Activated T-helper 1 cell treated with Interleukin-2 at 50 U/mL for 16 hours (primary cell): ENCODE measurements around the gene GBP7.

Experiments used
- DNase-seq: peaks from one replicate; pipeline ENCODE4 v3.0.0-alpha.2; 2020; ENCODE audit warnings: low read depth

GBP7 gene

DNA sequence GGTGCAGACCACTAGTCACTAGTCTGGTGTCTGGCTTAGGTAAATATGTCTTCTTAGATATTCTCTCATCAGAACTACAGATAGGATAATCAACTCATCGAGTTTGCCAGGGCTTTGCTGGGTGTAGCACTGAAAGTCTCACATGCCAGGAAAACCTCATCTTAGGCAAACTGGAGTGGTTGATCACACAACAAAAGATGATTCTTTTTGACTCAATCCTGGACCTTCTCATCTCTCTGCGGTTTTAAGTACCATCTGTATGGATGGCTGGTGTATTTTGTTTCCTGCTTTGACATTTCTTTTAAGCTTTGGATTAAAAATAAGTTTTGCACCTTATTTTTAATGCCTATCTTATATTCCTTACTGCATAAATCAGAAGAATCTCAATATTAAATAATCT is 61.1 kb downstream of the GBP7 start:
- DNase-seq, result no peak

DNA sequence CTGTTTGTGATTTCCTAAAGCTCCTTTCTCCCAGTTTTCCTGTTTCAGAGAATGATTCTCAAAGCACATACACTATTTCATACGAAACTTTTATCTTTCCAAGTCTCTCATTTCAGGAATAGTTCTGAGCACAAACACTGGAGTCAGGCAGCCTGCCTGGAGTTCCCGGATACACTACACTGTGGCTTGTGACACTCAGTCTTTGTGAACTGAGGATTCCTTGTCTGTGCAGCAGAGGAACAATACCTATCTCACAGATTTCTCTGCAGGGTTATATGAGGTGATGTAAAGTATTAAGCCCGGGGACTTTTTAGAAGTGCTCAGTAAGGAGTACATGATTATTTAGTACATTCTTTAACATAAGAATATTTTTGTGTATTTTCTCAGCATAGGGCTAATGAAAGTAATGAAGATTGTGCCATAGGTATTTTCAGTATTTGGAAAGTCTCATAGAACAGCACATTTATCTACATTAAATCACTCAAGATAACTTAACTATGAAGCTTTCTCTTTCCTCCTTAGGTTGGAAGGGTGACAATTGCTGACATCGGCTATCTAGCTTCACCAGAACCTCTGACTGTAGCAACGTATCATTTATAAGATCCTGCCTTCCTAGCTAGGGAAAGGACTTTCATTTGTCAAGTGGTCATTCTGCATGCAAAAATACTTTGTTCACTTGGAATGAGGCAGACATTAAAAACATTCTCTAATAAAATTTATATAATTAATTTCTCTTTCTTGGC is 62.8 kb downstream of the GBP7 start:
- DNase-seq, result no peak

DNA sequence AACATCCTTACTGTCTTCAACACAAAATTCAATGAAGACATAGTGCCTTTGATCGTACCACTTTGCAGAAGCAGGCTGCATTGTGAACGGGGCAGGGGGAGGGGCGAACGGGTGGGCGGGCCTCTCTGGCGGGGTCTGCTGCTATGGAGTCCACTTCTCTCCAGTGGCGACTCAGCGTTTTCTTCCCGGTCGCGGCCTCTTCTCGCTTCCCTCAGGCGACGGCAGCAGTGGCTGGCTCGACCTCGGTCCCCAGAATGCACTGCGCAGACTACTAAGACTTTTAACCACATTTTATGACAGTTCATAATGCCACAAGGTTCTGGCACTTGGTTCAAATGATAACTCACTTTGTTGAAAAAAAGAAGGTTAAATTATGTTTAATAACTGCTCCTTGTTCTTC is 71.1 kb downstream of the GBP7 start:
- DNase-seq, result no peak

DNA sequence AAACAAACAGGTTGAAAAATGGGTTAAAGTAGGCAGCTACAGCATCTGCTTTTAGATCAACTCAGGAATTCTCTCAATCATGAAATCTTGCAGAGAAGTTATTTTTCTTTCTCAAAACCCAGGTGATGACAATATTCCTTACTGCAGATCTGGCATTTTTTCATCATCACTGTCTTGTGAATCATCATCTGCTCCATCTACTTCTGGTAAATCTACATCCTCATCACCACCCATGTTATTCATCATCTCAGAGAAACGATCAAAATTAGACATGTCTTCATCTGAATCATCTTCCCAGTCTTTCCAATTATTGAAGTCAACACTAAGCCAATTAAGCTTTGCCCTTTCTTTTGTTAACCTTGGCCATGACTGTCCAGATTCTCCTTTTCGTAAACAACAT is 71.7 kb downstream of the GBP7 start:
- DNase-seq, result no peak

DNA sequence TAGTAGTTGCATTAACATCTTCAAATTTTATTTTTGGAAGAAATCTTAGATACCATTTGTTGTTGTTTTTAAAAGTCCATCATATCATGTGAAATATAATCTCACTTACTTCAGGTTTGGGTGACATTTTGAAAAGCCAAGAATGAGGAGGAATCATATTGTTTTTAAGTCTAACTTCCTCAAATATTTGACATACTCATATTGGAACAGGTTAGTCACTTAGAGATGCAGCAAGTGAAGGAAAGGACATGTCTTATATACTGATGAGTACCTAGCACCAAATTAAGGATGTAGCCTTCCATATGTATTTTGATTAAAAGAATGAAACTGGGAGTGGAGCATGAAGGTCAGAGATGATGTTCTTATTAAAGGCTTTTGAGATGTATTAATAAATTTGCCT is 73.8 kb downstream of the GBP7 start:
- no peak for DNase-seq

DNA sequence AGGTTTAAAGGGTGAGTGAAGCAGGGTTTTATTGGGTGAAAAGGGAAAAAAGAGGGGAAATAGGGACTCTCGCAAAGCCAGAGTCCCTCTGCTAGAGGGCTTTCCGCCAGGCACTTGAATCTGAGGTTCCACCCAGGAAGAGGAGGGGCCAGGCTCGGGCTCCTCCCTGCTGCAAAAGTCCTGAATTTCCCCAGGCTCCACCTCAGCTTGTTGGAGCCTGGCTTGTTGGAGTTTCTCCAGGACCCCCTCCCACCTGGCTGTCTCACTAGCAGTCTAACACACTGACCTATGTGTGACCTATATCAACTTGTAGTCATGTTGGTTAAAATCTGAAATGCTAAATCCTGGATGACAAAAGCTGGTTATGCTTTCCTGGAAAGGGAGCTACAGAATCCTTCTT is 75.4 kb downstream of the GBP7 start:
- no peak for DNase-seq

DNA sequence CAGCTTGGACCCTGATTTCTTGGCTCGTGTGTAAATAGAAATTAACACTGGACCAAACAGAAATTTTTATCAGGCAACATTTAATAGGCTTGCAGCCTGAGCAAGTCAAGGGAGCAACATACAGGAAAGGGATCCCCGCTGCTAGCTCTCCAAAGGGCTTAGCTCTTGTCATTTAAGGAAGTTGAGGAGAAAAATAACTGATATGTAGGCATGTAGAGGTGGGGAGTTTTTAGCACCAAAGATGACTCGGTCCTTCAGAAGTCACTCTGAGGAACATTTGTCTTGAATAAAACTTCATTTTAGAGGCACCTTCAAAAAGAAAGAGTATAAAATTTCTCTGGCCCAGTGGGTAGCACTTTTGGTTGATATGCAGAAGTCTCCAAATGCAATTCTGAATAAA is 76.9 kb downstream of the GBP7 start:
- DNase-seq, result no peak

DNA sequence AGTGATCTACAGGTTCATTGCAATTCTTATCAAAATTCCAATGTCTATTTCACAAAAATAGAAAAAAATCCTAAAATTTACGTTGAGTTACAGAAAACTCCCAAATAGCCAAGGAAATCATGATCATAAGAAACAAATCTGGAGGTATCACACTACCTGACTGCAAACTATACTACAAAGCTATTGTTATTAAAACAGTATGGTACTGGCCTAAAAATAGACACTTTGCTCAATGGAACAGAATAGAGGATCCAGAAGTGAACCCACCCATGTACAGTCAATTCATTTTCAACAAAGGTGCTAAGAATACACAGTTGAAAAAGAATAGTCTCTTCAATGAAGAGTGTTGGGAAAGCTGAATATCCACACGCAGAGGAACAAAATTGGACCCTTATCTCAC is 80.1 kb downstream of the GBP7 start:
- no peak for DNase-seq

DNA sequence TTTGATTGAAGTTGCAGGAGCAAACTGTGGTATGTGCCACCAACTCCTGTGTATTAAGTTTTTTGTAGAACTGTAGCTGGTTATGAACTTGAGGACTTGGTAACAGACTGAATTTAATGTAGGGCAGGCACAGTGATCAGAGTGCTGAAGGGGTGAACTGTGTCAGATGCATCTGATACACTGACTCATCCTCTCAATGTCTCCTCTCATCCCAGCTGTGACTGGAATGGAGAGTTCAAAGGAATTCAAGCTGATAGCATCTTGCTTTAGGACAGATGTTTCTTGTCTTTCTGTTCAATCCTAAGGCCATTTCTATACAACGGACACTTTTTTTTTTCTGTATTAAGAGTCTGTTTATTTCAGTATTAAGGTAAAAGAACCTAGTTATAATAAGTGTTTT is 85.8 kb downstream of the GBP7 start:
- DNase-seq, result no peak

DNA sequence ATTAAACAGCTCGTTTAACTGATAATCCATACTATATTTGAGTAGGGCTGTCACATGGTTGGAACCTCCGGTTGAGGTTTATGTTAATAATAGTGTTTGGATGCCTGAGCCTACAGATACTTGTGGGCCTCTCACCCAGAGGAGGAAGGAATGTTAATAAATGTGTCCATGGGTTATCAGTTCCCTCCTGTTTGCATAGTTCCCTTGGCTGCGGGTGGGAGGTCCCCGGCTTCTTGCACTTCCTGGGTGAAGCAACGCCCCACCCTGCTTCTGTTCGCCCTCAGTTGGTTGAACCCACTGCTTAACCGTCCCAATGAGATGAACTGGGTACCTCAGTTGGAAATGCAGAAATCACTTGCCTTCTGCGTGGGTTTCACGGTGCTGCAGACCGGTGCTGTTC is 87.2 kb downstream of the GBP7 start:
- no peak for DNase-seq

DNA sequence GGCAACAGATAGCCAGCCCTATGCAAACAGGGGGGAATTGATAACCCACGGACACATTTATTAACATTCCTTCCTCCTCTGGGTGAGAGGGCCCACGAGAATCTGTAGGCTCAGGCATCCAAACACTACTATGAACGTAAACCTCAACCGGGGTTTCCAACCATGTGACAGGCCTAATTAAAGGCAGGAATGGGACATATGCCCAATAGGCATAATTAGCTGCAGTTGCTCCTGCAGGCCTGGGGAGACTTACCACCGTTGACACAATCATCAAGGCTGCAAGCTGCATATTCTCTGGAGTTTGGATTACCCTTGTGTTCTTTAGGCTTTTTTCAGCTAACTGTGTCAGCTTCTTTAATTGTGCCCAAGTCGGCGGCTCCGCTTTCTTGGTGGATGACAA is 88.6 kb downstream of the GBP7 start:
- DNase-seq, result no peak

DNA sequence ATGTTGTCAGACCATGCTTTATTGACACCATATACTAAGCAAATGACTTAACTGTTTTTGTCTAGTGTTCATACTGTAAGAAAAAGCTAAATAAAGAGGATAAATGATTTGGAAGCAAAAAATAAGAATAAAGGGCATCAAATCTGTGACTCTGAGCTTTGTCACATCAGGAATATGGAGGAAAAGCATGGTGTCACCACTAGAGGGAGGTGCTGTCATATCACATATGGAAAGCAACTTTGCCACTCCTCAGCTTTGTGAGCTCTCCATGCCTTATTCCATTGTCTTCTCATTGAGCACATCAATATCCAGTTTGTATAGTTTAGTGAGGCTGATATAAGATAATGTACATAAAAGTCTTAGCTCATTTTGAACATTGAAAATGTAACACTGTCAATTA is 90.0 kb downstream of the GBP7 start:
- no peak for DNase-seq
